ENCODE data around the gene PTPN9. TPM values are rescaled to one million over a fixed set of nuclear protein-coding genes. Genes with fewer than 3 reads are reported as not detected.

The PTPN9 gene
- total RNA-seq, 1 experiment from 2014 or later, result 31.6 TPM

- peak; percentile 100 for DNase-seq (ENCODE audit: unreplicated experiment)
- TF ChIP-seq CTCF (IDR thresholded peaks at IDR 0.05; ENCODE audit: unreplicated experiment), result no peak
- intact Hi-C loops (cut with micrococcal nuclease), result loop anchor here (2.0 to 5.0 kb wide), 3 partner anchors 125 to 189 kb away; partner anchors contain the start of genes IMP3, PTPN9 and SNUPN
These were observed 127.3 kb downstream of the PTPN9 start, which contains the start of gene SIN3A for GRCh38 chr15:75451674-75452363. Gene SIN3A, minus strand, starts transcription at chr15:75451690. Its CDS starts 21,315 bp downstream, at chr15:75430375.

GRCh38 chr15:75451202-75451673 lies 127.9 kb downstream of the PTPN9 start:
- peak overlapping the region; percentile 85 for H3K27ac Mint-ChIP-seq (ENCODE audit: low read depth, unreplicated experiment)
- H3K27me3 Mint-ChIP-seq (ENCODE audit: insufficient read depth, unreplicated experiment), result no peaks in the 10 kb centered on the region
- DNase-seq (ENCODE audit: unreplicated experiment), result no peak
- intact Hi-C loops (cut with micrococcal nuclease), result loop anchor here (5.0 kb wide), 2 partner anchors 126 to 176 kb away; partner anchors contain the start of genes PTPN9 and SNUPN
- H3K9me3 Mint-ChIP-seq (ENCODE audit: unreplicated experiment), result no peaks in the 10 kb centered on the region
- H3K36me3 Mint-ChIP-seq (ENCODE audit: insufficient read depth, unreplicated experiment), result peaks cover 33% of the 10 kb centered on the region
- no peak for TF ChIP-seq CTCF (IDR thresholded peaks at IDR 0.05; ENCODE audit: unreplicated experiment)
- POLR2A ChIA-PET, result interaction anchor here (0.7 to 9.2 kb wide), 25 partner anchors 8 to 1466 kb away, joined by 3 to 245 read pairs (median 6); partner anchors contain the start of genes IMP3, MAN2C1, PPCDC and PTPN9
- BruUV-seq (replicated peaks), result no TSS peak
- peak overlapping the region; percentile 89 for H3K4me3 Mint-ChIP-seq (ENCODE audit: unreplicated experiment)
- peaks cover 18% of the 10 kb centered on the region for H3K4me1 Mint-ChIP-seq (ENCODE audit: insufficient read depth, unreplicated experiment)
- CTCF ChIA-PET, result interaction anchor here (0.6 to 0.7 kb wide), 2 partner anchors 218 to 415 kb away, joined by 4 to 5 read pairs; no protein-coding TSS in a partner anchor

More at GRCh38 chr15:75451674-75452363, 127.3 kb downstream of the PTPN9 start, which contains the start of gene SIN3A:
- ChIA-PET CTCF (interaction anchor here (0.6 to 1.0 kb wide), 5 partner anchors 84 to 415 kb away, joined by 3 to 5 read pairs (median 4); partner anchors contain the start of gene MAN2C1), POLR2A (interaction anchor here (0.6 to 9.2 kb wide), 37 partner anchors 8 to 1466 kb away, joined by 3 to 245 read pairs (median 5); partner anchors contain the start of genes C15orf39, IMP3, MAN2C1 and PPCDC)
- no peaks in the 10 kb centered on the region for H3K9me3 Mint-ChIP-seq (ENCODE audit: unreplicated experiment)
- peak within 1 kb of the TSS; percentile 85 for H3K27ac Mint-ChIP-seq (ENCODE audit: low read depth, unreplicated experiment)
- peak within 1 kb of the TSS; percentile 89 for H3K4me3 Mint-ChIP-seq (ENCODE audit: unreplicated experiment)
- BruUV-seq (replicated peaks), result no TSS peak
- H3K27me3 Mint-ChIP-seq (ENCODE audit: insufficient read depth, unreplicated experiment), result no peaks in the 10 kb centered on the region
- H3K36me3 Mint-ChIP-seq (ENCODE audit: insufficient read depth, unreplicated experiment), result peaks cover 29% of the 10 kb centered on the region
- H3K4me1 Mint-ChIP-seq (ENCODE audit: insufficient read depth, unreplicated experiment), result peaks cover 22% of the 10 kb centered on the region

- H3K4me1 Mint-ChIP-seq (ENCODE audit: insufficient read depth, unreplicated experiment), result peaks cover 22% of the 10 kb centered on the region
- TF ChIP-seq CTCF (IDR thresholded peaks at IDR 0.05; ENCODE audit: unreplicated experiment), result no peak
- intact Hi-C loops (cut with micrococcal nuclease), result loop anchor here (5.0 kb wide), 2 partner anchors 127 to 177 kb away; partner anchors contain the start of genes PTPN9 and SNUPN
- peak overlapping the region; percentile 89 for H3K4me3 Mint-ChIP-seq (ENCODE audit: unreplicated experiment)
- peak; percentile 98 for DNase-seq (ENCODE audit: unreplicated experiment)
- POLR2A ChIA-PET, result interaction anchor here (0.6 to 9.2 kb wide), 16 partner anchors 14 to 667 kb away, joined by 3 to 245 read pairs (median 5); partner anchors contain the start of genes IMP3, MAN2C1, PTPN9 and SNUPN
- no peaks in the 10 kb centered on the region for H3K27me3 Mint-ChIP-seq (ENCODE audit: insufficient read depth, unreplicated experiment)
- H3K36me3 Mint-ChIP-seq (ENCODE audit: insufficient read depth, unreplicated experiment), result peaks cover 40% of the 10 kb centered on the region
- H3K27ac Mint-ChIP-seq (ENCODE audit: low read depth, unreplicated experiment), result peak overlapping the region; percentile 85
- BruUV-seq (replicated peaks), result no TSS peak
- no peaks in the 10 kb centered on the region for H3K9me3 Mint-ChIP-seq (ENCODE audit: unreplicated experiment)
- CTCF ChIA-PET, result interaction anchor here (0.7 kb wide), 1 partner anchor 1714 kb away, joined by 3 read pairs; no protein-coding TSS in a partner anchor
These were observed 128.6 kb downstream of the PTPN9 start for GRCh38 chr15:75450307-75451201.
